Ureter (tissue), 1 donor: ENCODE measurements around the gene GLMP. TPM values are rescaled to one million over a fixed set of nuclear protein-coding genes. Genes with fewer than 3 reads are reported as not detected.
"Not testable (repeated sequence)": the region's sequence is repeated elsewhere in the genome, so short reads cannot be mapped to it uniquely, and the experiment has no call there.

ENCODE experiments used
- DNase-seq: peaks from one replicate; pipeline ENCODE4 v3.0.0-alpha.2; 2020; ENCODE audit warnings: low spot score
- total RNA-seq: library from RNA; stranded (reverse); gene quantifications from one replicate; pipeline ENCODE4 v1.2.4, GENCODE V29; 2023
- donor health status: DM: yes; HTN: yes; CAD: no.

Gene GLMP, protein sequence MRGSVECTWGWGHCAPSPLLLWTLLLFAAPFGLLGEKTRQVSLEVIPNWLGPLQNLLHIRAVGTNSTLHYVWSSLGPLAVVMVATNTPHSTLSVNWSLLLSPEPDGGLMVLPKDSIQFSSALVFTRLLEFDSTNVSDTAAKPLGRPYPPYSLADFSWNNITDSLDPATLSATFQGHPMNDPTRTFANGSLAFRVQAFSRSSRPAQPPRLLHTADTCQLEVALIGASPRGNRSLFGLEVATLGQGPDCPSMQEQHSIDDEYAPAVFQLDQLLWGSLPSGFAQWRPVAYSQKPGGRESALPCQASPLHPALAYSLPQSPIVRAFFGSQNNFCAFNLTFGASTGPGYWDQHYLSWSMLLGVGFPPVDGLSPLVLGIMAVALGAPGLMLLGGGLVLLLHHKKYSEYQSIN
- 47.6 TPM for total RNA-seq

DNA sequence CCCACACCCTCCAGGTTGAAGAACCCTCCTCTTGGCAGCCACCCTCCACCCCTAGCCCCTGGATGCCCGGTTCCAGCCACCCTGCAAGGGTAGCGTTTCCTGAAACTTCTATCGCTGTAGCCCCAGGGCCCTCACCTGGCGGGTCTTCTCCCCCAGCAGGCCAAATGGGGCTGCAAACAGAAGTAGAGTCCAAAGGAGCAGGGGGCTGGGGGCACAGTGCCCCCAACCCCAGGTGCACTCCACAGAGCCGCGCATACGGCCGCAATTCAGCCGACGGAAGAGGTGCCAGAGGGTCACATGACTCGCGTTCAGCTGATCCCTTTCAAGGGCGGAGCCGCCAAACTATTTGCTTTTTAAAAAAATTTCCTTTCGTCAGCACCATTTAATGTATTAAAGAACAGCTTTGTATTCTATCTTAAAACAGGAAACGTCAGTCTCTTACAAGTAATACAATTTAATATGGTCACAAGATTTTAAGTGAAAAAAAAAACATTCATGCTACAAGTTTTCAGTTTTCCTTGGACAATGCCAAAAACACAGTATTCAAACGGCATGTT, at the start of gene GLMP:
TSS of gene GLMP (minus strand) at position 289 of the 557 bp plus-strand sequence. CDS start at position 255, 34 bp downstream.
- peak; percentile 63 for DNase-seq

DNA sequence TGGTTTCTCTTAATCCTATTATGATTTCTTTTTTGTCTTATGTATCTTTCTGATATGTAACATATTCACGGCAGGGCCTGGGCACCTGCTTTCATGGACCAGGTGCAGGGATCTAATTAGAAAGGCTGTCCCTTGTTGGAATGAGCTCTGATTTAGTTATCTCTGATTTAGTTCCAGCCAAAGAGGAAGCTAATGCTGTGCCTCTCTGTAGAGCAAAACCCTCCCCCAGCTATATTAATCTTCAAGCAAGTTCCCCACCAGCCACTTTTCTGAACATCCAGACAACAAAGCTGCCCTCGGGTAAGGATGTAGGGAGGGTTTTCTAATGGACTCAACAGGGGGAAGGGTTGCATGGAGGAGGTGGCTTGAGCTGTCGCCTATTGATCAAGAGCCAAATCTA, 48.9 kb upstream of the GLMP start:
- no peak for DNase-seq

DNA sequence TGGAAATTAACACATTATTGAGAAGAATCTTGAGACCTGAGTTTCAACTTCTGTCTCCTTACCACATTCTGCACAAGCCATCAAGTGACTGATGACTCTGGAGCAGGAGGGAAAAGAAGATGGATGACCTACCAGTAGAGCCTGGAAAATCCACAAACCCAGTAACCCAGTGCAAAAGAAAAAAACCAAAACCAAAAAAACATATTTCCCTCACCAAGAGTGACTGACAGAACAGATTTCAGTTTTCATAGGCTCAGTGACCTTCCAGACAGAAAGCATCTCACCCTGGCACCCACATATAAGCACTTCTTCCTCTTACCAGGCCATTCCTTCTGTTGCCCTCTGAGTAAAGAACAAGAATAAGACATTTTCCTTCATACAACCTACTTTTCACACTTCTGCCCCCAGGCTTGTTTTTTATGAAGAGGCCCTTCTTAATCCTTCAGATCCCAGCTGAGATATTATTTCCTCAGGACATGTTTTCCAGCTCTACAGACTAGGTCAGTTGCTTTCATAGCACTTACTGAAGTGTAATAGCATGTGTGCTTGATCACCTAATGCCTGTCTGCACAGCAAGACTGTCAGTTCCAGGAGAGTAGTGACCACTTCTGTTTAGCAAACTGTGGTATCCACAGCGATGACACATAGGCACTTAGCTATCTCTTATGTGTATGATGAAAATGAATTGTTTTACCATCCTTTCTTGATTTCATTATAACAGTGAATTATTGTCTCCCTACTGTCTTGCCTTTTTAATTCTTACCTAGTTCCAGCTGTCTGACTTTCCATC, 46.9 kb upstream of the GLMP start:
- DNase-seq = no peak

DNA sequence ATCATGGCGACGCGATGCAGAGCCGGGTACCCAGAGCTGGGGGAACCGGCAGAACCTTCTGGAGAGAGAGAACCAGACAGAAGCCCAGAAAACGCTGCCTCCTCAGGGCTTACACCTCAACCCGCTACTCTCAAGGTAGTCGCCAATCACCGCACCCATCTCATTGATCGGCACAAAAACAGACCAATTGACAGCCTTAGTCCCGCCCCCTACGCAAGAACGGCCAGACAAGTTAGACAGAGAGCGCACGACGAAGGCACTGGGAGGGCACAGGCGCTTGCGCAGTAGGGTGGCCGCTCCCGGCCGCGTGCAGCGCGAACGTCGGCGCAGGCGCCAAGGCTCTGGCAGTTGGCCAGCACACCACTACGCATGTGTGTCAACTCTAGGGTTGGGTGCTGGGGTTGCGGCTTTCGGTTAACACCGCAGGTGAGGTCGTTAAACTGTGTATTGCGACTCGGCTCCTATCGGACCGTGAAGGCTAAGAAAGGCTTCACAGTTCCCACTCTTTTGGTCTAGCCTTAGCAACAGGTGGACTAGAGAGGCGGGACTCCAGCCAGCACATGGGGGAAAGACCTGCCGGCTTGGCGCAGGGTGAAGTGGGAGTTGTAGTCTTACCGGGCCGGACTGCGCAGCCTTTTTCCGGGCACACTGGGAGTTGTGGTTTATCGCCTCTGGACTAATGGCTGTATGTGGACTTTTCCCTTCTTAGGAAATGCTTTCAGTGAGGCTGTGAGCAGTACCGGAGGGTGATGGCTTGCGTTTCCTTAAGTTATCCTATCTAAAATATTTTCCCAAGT, 42.9 kb upstream of the GLMP start, which contains the start of the genes CCT3 and TSACC:
TSS of gene CCT3 (minus strand) at position 113 of the 797 bp plus-strand sequence. CDS start at position 5, 108 bp downstream.
TSS of gene TSACC (plus strand) at position 347 of the 797 bp plus-strand sequence. CDS start 1,232 bp downstream, outside the sequence.
- DNase-seq = peak; percentile 99

DNA sequence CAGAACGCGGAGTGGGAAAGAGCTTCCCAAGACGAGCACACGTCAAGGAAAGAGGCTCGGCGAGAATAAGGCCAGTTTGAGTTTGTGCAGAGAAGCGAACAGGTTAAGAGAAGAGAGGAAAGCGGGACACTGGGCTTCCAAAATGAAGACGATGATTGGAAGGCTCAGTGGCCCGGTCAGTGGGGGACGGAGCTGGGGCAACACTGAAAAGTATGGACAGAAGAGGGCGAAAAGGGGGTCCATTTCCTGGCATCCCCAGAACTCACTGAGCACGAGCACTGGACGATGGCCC, 42.4 kb upstream of the GLMP start:
- no peak for DNase-seq

DNA sequence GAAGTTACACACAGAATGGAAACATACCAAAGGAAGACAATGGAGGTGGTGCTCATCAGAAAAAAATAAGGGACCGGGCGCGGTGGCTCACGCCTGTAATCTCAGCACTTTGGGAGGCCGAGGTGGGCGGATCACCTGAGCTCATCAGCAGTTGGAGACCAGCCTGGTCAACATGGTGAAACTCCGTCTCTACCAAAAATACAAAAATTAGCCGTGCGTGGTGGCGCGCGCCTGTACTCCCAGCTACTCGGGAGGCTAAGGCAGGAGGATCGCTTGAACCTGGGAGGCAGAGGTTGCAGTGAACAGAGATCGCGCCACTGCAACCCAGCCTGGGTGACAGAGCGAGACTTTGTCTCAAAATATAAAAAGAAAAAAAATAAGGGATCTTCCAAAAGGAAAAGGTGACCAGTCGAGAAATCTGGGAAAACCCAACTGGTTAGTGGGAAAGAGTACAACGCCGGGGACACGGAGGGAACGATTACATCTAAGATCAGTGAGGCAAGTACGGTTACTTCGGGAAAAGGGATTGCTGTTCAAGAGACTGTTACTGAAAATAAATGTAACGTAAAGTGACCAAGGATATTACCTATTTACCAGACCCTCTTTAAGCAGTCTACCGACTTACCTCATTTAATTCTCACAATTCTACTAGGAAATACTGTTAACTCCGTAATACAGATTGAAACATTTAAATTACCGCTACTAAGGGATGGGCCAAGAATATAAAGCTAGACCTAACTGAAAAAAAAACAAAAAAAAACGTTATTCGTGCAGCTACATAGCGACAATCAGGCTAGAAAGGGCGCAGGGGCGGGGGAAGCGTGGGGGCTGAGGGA, 41.8 kb upstream of the GLMP start:
- DNase-seq = no peak

DNA sequence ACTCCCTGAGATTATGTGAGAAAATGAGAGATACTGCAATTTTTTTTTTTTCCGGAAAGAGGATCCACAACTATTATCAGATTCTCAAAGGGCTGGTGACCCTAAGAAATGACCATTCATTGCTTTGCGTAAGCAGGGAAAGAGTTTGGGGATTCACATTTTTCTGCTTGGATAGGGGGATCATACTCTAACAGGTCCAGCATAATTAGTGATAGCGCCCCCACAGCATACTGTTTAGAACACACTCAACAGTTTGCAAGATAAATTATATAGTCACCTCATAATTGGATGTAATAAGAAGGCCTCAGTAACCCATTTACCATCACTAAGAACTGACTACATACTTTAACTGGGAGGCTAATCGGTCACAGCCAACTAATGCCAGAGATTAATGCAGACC, 40.8 kb upstream of the GLMP start:
- DNase-seq = no peak

DNA sequence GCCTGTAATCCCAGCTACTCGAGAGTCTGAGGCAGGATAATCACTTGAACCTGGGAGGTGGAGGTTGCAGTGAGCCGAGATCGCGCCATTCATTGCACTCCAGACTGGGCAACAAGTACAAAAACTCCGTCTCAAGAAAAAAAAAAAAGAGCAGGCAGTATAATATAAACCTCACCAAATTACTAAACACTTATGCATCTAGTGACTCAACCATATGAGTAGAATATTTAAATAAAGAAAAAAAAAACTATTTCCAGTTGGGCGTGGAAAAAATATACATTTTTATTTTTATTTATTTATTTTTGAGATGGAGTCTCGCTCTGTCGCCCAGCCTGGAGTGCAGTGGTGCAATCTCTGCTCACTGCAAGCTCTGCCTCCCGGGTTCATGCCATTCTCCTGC, 27.7 kb upstream of the GLMP start:
- not testable (repeated sequence) for DNase-seq

DNA sequence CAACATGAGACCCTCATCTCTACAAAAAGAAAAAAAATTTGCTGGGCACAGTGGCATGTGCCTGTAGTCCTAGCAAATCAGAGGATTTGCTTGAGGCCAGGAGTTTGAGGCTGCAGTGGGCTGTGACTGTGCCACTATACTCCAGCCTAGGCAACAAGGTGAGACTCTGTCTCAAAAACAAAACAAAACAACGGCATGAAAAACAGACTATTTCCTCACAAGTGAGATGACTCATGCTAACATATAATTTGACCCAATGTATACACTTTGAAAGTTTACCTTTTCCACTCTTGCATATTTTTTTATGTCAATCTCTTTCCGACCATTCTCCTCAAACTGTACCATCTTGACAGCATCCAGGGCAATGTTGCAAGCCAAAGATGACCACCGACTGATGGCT, 25.1 kb upstream of the GLMP start:
- DNase-seq = no peak

DNA sequence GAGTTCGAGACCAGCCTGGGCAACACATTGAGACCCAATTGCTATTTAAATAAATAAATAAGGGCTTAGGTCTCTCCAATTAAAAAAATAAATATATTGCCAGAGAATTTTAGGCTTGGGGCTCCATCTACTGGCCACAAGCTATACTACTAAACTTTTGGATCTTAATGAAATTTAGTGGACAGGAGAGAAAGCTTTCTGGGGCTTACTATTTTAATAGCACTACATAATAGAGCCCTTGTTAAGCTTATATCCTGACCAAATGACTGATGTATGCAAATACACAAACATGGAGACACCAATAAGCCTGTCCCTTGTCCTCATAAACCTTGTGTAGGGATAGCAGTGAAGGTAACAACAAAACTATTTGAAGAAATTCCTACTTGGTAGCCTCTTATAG, 24.2 kb upstream of the GLMP start:
- no peak for DNase-seq

DNA sequence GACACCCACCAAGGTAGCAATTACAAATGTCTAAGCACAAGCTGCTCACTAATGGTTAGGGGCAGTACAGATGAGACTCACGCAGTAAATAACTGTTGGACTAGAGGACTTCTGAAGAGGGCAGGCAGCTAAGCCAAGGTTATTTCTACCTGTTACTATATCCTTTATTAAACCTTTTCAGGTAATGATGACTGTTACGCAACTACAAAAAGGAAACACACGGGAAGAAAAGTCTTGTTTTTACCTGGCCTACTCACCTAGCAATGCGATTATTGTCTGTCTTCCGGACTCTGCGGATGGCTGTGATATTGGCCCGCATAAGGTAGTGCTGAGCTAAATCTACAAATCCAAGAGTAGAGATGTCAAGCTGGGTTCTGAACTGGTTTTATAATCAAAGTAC, 21.4 kb upstream of the GLMP start:
- no peak for DNase-seq

DNA sequence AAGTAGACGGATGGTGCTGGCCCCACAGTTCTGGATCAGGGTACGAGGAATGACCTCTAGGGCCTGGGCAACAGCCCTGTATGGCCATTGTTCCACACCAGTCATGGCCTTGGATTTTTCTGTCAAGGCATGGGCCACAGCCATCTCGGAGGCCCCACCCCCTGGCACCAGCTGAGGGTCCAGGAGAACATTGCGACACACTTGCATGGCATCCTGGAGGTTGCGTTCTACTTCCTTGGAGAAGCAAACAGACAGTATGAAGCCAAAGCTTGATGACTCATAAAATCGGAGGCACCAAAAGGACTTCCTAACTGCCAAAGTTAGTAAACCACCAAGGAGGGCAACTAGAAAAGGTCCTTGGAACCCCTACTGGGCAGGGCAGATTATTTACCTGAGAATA, 15.5 kb upstream of the GLMP start:
- DNase-seq = no peak

DNA sequence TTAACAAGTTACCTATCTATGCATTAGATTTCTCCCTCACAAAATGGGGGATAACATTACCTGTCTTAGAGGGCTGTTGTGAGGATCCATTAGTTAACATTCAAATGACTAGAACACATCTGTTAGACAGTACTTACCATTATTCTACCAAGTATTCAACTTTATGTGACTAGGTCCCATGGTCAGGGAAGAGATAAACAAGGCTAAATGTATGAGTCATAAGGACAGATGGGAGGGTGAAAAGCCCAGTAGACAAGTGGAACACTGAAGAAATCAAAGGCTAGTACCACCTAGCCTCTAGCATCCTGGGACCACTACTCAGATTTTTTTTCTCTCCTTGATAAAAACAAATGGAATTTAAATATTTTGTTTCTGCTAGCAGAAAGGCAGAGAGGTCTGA, 12.6 kb upstream of the GLMP start:
- DNase-seq = no peak

DNA sequence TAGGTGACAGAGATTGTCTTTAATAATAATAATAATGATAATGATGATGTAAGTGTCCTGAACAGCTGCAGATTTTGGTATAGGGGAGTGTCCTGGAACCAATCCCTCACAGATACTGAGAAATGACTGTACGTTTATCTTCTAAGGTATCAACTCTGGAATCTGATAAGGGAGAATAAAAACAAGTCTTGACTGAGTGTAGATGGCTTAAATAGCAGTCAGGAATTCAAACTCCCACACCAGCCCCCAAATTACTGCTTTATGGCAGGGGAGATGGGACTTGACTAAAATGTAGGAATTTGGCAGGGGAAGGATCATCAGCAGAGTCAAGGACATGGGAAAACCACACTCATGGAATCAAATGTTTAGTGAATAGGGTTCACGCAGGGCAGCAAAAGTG, 9.7 kb upstream of the GLMP start:
- DNase-seq = no peak

DNA sequence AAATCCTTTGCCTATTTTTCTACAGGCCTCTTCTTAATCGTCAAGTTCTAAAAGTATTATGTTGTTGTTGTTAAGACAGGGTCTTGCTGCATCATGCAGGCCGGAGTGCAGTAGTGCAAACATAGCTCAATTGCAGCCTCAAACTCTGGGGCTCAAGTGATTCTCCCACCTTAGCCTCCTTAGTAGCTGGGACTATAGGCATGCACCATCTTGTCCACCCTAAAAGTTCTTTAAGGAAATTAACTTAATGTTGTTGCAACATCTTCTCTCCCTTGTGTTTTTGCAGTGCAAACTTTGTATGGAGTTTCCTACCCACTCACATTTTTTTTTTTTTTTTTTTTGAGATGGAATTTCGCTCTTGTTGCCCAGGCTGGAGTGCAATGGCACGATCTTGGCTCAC, 7.8 kb upstream of the GLMP start:
- DNase-seq = no peak

DNA sequence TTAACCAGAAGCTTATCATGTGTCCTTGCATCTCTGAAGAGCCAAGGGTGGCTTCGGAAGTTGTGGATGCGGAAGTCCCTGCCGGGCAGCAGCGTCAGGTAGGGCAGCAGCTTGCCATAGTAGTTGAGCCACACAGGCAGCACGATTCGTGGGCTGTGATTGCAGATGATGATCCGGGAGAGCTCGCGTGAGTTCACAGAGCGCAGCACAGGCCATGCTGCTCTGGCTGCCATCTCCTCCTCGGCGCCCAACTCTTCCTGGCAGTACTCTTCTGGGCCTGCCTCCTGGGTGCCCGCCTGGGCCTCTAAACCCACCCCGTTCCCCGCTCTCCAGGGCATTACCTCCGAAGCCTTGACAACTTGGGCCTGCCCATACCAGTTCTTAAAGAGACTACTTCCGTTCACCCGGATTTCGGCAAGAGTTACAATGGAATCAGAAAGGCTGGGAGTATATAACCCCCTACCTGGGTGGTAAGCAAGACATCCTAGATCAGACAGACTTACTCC, 3.4 kb upstream of the GLMP start, which contains the start of gene VHLL:
TSS of gene VHLL (minus strand) at position 456 of the 506 bp plus-strand sequence. CDS start at position 338, 118 bp downstream.
- DNase-seq = no peak

DNA sequence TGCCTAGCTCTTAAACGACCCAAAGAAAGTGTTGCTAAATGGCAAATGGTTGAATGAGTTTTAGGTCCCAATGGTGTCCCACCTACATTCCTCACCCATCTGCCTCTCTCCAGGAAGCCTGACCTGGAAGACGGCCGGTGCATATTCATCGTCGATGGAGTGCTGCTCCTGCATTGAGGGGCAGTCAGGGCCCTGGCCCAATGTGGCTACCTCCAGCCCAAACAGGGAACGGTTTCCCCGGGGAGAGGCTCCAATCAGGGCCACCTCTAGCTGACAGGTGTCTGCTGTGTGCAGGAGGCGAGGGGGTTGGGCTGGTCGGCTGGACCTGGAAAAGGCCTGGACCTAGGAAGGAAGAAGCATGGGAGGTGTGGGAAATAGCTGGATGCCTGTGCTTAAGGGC, 1.6 kb downstream of the GLMP start:
- DNase-seq = no peak

DNA sequence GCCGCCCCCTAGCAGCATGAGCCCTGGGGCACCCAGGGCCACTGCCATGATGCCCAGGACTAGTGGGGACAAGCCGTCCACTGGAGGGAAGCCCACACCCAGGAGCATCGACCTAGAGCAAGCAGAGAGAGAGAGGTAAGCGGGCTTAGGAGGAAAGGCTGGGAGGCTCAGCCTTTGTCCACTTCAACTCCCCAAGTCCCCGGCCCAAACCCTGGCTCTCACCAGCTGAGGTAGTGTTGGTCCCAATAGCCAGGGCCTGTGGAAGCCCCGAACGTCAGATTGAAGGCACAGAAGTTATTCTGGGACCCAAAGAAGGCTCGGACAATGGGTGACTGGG, 2.4 kb downstream of the GLMP start:
- DNase-seq = no peak

DNA sequence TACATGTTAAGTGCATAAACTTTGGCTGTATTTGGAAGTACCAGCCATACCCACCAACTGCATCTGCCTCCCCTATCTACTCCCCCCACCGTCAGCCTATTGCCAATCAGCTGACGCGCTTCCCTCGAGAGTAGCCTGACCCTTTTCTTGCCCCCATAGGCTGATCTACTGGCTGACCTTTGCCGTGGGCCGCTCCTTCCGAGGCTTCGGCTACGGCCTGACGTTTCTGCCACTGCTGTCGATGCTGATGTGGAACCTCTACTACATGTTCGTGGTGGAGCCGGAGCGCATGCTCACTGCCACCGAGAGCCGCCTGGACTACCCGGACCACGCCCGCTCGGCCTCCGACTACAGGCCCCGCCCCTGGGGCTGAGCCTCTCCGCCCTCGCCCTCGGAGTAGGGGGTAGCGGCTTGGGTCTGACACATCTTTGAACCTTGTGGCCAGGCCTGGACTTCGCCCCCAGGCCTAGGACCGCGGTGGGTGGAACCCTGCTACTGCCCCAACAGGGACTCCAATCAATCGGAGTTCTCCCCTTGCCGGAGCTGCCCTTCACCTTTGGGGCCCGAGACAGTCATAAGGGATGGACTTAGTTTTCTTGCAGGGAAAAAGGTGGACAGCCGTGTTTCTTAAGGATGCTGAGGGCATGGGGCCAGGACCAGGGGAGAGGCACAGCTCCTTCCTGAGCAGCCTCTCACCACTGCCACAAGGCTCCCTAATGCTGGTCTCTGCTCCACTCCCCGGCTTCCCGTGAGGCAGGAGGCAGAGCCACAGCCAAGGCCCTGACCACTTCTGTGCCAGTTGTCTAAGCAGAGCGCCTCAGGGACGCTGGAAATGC, 4.0 kb downstream of the GLMP start:
- peak; percentile 87 for DNase-seq

DNA sequence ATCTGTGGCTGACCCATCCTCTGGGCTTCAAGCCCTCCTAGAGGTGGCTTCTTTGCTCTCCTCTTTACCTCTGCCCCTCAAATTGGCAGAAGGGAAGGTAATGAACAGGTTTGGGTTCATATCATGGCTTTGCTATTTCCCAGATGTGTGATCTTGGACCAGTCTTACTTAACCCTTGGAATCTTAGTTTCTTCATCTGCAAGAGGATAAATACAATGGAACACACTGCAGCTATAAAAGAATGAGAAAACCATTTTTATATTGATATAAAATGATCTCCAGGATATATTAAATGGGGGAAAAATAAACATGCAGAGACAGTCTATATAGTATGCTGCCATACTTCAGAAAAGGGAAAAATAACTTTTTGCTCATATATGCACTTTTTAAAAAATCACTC, 5.6 kb downstream of the GLMP start:
- DNase-seq = no peak
